Lung (tissue), 12 donors: ENCODE measurements around the gene BGLAP. TPM values are rescaled to one million over a fixed set of nuclear protein-coding genes. Genes with fewer than 3 reads are reported as not detected.

Experiments
- ATAC-seq: fragments of 200-7000 bp; cut with Tn5 transposase; one replicate; pipeline ENCODE4 v1.9.1; 2020; ENCODE audit warnings: moderate number of reproducible peaks; ENCODE audit not compliant: insufficient read depth, low FRiP score
- DNase-seq, 3 donors: peaks; one replicate each; pipeline ENCODE4 v3.0.0-alpha.2; 2013 to 2017
- H3K27ac ChIP-seq, 2 donors: one replicate each; pipeline ENCODE4 v1.5.1; 2013; ENCODE audit warnings: mild to moderate bottlenecking in 2 of 2, moderate library complexity in 2 of 2, control low read depth in 1 of 2, inconsistent platforms in 1 of 2, low read depth in 1 of 2, low read length in 1 of 2
- H3K27me3 ChIP-seq, 3 donors: one replicate each; pipeline ENCODE4 v1.5.1; 2013; ENCODE audit warnings: low read length in 2 of 3; ENCODE audit not compliant: control insufficient read depth in 3 of 3, insufficient read depth in 3 of 3
- H3K36me3 ChIP-seq, 4 donors: one replicate each; pipeline ENCODE4 v1.5.1; 2013; ENCODE audit warnings: low read length in 4 of 4, mild to moderate bottlenecking in 1 of 4, moderate library complexity in 1 of 4; ENCODE audit not compliant: control insufficient read depth in 4 of 4, insufficient read depth in 4 of 4
- H3K4me1 ChIP-seq, 5 donors: one replicate each; pipeline ENCODE4 v1.5.1; 2013; ENCODE audit warnings: low read length in 5 of 5, mild to moderate bottlenecking in 2 of 5, moderate library complexity in 1 of 5; ENCODE audit not compliant: control insufficient read depth in 5 of 5, insufficient read depth in 5 of 5
- H3K4me3 ChIP-seq: one replicate; pipeline ENCODE4 v1.5.1; 2013; ENCODE audit warnings: mild to moderate bottlenecking, control low read depth, moderate library complexity
- H3K9ac ChIP-seq, 2 donors: one replicate each; pipeline ENCODE4 v1.5.1; 2013; ENCODE audit warnings: low read length in 2 of 2, control low read depth in 1 of 2; ENCODE audit not compliant: insufficient read depth in 1 of 2
- H3K9me3 ChIP-seq, 4 donors: one replicate each; pipeline ENCODE4 v1.5.1; 2013; ENCODE audit warnings: low read length in 3 of 4, mild to moderate bottlenecking in 1 of 4, moderate library complexity in 1 of 4; ENCODE audit not compliant: control insufficient read depth in 4 of 4, insufficient read depth in 3 of 4
- WGBS, 2 donors: extraction: QIAGEN DNeasy Blood & Tissue Kit; methylation state at CpG; one replicate each; pipeline ENCODE4 v1.1.7; 2013; 5-methylcytosine and 5-hydroxymethylcytosine counted together
- polyA plus RNA-seq, 2 donors: library from polyadenylated mRNA; stranded (reverse); fragments of 200-250 nt; gene quantifications; one replicate each; pipeline ENCODE4 v1.2.1, GENCODE V29; 2013
- total RNA-seq, 2 donors: library from RNA; depleted of rRNA in 1 of 2; stranded (reverse); fragments of >200 nt in 1 of 2; gene quantifications; one replicate each; pipeline ENCODE4 v1.2.1, GENCODE V29; 2014 to 2021
- TF ChIP-seq, protein P1 (sequence below): IDR thresholded peaks from 2 replicates; pipeline ENCODE4 v1.5.1; 2012; ENCODE audit warnings: mild to moderate bottlenecking; ENCODE audit errors: control extremely low read depth, extremely low read depth
- donor health status: control.
- donor health status: control.
- donor health status: Bipolar disorder and iron deficiency.
- donor health status: healthy.
- donor health status: DM: yes; HTN: yes; CAD: no.

Gene BGLAP
- total and polyA plus RNA-seq, 4 donors: 0.46 to 1.7 (median 1.5) TPM

DNA sequence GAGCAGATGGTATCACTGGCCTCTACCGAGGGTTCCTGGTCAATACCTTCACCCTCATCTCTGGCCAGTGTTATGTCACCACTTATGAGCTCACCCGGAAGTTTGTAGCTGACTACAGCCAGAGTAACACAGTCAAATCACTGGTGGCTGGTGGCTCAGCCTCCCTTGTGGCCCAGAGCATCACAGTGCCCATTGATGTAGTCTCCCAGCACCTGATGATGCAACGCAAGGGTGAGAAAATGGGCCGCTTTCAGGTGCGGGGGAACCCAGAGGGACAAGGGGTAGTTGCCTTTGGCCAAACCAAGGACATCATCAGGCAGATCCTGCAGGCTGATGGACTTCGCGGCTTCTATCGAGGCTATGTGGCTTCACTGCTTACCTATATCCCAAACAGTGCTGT, 41.9 kb upstream of the BGLAP start:
- Histone ChIP-seq H3K9me3 (no peaks in the 10 kb centered on the region), H3K27ac (no peak overlapping the region), H3K4me3 (no peak overlapping the region), H3K36me3 (peaks cover 2 to 20% (median 6%) of the 10 kb centered on the region in 4 donors), H3K4me1 (peaks cover 0 to 6% (median 0%) of the 10 kb centered on the region in 5 donors), H3K9ac (no peak overlapping the region), H3K27me3 (no peaks in the 10 kb centered on the region)
- DNase-seq: no peak
- TF ChIP-seq, protein P1, sequence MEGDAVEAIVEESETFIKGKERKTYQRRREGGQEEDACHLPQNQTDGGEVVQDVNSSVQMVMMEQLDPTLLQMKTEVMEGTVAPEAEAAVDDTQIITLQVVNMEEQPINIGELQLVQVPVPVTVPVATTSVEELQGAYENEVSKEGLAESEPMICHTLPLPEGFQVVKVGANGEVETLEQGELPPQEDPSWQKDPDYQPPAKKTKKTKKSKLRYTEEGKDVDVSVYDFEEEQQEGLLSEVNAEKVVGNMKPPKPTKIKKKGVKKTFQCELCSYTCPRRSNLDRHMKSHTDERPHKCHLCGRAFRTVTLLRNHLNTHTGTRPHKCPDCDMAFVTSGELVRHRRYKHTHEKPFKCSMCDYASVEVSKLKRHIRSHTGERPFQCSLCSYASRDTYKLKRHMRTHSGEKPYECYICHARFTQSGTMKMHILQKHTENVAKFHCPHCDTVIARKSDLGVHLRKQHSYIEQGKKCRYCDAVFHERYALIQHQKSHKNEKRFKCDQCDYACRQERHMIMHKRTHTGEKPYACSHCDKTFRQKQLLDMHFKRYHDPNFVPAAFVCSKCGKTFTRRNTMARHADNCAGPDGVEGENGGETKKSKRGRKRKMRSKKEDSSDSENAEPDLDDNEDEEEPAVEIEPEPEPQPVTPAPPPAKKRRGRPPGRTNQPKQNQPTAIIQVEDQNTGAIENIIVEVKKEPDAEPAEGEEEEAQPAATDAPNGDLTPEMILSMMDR: no peak
- ATAC-seq: no peak
- 94% methylated on average over 8 of the region's 8 CpGs for WGBS, 2 donors

DNA sequence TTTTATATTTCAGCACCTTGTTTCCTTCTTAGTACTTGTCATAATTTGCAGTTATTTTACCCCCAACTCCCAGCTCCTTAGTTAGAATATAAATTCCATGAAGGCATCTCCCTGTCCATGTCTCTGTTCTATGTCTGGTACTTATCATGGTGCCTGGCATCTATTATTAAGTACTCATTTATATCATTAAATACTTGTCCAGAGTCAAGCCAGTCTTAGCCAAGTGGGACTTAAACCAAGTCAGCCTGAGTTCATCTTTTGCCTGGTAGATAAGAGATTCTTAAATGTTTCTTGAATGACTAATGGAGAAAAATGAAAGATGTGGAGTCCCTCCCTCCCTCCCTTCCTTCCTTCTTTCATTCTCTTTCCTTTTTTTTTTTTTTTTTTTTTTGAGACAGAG, 38.7 kb upstream of the BGLAP start:
- H3K4me1 ChIP-seq: peaks cover 0 to 6% (median 0%) of the 10 kb centered on the region in 5 donors
- no peaks in the 10 kb centered on the region for H3K27me3 ChIP-seq
- TF ChIP-seq, protein P1: no peak
- ATAC-seq (no peak), DNase-seq (no peak)
- H3K9ac ChIP-seq: no peak overlapping the region
- H3K27ac ChIP-seq: peak overlapping the region in 1 of 2 donors; percentile 28
- H3K36me3 ChIP-seq: peaks cover 2 to 25% (median 7%) of the 10 kb centered on the region in 4 donors
- H3K9me3 ChIP-seq: no peaks in the 10 kb centered on the region
- no peak overlapping the region for H3K4me3 ChIP-seq

DNA sequence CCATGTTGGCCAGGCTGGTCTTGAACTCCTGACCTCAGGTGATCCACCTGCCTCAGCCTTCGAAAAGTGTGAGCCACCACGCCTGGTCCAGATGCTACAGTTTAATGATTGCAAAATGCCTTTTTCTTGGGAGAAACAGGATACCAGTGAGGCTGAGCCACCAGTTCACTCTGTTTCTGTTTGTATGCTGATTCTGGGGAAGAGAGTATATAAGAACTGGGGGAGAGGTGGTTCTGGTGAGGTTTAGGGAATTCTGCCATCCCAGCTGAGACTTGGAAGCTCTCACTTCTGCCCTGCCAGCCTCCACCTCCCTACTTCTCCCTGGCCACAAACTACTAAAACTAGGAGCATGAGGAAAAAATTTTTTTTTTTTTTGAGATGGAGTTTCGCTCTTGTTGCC, 37.3 kb upstream of the BGLAP start:
- peaks cover 2 to 30% (median 7%) of the 10 kb centered on the region in 4 donors for H3K36me3 ChIP-seq
- TF ChIP-seq, protein P1: no peak
- no peaks in the 10 kb centered on the region for H3K27me3 ChIP-seq
- no peak overlapping the region for H3K27ac ChIP-seq
- H3K9ac ChIP-seq: no peak overlapping the region
- ATAC-seq: no peak
- 86 to 90% methylated on average over 3 of the region's 3 CpGs for WGBS, 2 donors
- H3K4me1 ChIP-seq: peaks cover 0 to 6% (median 0%) of the 10 kb centered on the region in 5 donors
- no peak overlapping the region for H3K4me3 ChIP-seq
- H3K9me3 ChIP-seq: no peaks in the 10 kb centered on the region
- no peak for DNase-seq

DNA sequence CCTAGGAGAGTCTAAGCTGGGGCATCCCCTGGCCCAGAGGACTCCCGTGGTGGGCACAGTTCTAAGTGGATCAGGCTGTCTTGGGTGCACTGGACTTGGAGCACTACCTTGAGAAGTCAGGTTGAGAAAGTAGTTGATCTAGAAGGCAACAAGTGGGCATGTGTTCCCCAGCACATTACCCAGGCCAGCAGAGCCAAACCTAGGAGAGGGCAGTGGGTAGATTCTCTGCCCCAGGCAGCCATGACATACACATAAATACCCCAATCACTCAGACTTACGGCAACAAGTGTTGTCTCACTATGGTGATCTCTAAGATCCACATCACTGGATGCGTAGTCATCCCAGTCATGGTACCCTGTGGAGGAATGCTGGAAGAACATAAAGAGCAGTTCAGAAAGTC, 30.7 kb upstream of the BGLAP start:
- no peak overlapping the region for H3K4me3 ChIP-seq
- TF ChIP-seq, protein P1: no peak
- H3K27me3 ChIP-seq: no peaks in the 10 kb centered on the region
- no peaks in the 10 kb centered on the region for H3K9me3 ChIP-seq
- ATAC-seq (no peak), DNase-seq (no peak)
- H3K9ac ChIP-seq: no peak overlapping the region
- peaks cover 0 to 16% (median 3%) of the 10 kb centered on the region in 5 donors for H3K4me1 ChIP-seq
- peaks cover 0 to 24% (median 17%) of the 10 kb centered on the region in 4 donors for H3K36me3 ChIP-seq
- WGBS, 2 donors: 97 to 98% methylated on average over 3 of the region's 3 CpGs
- no peak overlapping the region for H3K27ac ChIP-seq
